DND-41 (cell line): Measurements from ENCODE around the gene ASB9.

Experiments
- EZH2 ChIP-seq: IDR thresholded peaks from 3 replicates; pipeline ENCODE4 v1.6.1; 2012; ENCODE audit warnings: borderline replicate concordance, low read depth, mild to moderate bottlenecking, moderate library complexity, low read length, inconsistent platforms; ENCODE audit not compliant: severe bottlenecking
- TF ChIP-seq, protein P1 (sequence below): IDR thresholded peaks from 2 replicates; pipeline ENCODE4 v1.5.1; 2012; ENCODE audit warnings: borderline replicate concordance, low read length, moderate library complexity, mild to moderate bottlenecking; ENCODE audit not compliant: poor library complexity, severe bottlenecking; ENCODE audit errors: extremely low read depth

DNA sequence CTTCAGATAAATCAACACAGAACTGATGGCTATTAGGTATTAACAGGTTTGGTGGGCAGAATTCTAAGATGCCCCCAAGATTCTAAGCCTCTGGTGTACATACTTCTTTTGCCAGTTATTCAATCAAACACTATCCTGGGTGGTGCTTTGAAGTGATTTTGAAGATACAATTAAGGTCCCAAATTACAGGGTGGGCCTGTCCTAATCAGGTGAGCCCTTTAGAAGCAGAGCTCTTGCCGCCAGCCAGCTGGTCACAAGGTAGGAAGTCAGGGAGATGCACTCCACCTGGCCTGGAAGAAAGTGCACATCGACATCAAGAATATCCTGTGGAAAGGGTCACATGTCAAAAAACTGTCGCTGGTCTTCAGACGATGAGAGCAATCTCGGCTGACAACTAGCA, 29.5 kb downstream of the ASB9 start:
- TF ChIP-seq, protein P1, sequence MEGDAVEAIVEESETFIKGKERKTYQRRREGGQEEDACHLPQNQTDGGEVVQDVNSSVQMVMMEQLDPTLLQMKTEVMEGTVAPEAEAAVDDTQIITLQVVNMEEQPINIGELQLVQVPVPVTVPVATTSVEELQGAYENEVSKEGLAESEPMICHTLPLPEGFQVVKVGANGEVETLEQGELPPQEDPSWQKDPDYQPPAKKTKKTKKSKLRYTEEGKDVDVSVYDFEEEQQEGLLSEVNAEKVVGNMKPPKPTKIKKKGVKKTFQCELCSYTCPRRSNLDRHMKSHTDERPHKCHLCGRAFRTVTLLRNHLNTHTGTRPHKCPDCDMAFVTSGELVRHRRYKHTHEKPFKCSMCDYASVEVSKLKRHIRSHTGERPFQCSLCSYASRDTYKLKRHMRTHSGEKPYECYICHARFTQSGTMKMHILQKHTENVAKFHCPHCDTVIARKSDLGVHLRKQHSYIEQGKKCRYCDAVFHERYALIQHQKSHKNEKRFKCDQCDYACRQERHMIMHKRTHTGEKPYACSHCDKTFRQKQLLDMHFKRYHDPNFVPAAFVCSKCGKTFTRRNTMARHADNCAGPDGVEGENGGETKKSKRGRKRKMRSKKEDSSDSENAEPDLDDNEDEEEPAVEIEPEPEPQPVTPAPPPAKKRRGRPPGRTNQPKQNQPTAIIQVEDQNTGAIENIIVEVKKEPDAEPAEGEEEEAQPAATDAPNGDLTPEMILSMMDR = no peak
- no peak for TF ChIP-seq EZH2
